ENCODE results near the gene GALNT17.

- TF ChIP-seq CTCF (optimal IDR thresholded peaks at IDR 0.05 in 1 of 3, IDR thresholded peaks at IDR 0.05 in 1 of 3, conservative IDR thresholded peaks at IDR 0.05 in 1 of 3; ENCODE audit: extremely low read depth in 1 of 3, insufficient read depth in 2 of 3, low read length in 3 of 3): no peak
- TF ChIP-seq EZH2 (IDR thresholded peaks at IDR 0.05; ENCODE audit: low read length): no peak
Measured at GRCh38 chr7:71173955-71174354, 42.0 kb downstream of the GALNT17 start.
